Fibroblast of skin of left biceps (primary cell): ENCODE data around the gene BAG5.

ENCODE experiments used
- DNase-seq, 2 experiments: peaks; one replicate each; pipeline ENCODE4 v3.0.0-alpha.2; 2013; ENCODE audit warnings: low read depth in 2 of 2

BAG5 gene

GRCh38 chr14:103509864-103510723, 52.4 kb downstream of the BAG5 start:
- DNase-seq: no peak

DNA sequence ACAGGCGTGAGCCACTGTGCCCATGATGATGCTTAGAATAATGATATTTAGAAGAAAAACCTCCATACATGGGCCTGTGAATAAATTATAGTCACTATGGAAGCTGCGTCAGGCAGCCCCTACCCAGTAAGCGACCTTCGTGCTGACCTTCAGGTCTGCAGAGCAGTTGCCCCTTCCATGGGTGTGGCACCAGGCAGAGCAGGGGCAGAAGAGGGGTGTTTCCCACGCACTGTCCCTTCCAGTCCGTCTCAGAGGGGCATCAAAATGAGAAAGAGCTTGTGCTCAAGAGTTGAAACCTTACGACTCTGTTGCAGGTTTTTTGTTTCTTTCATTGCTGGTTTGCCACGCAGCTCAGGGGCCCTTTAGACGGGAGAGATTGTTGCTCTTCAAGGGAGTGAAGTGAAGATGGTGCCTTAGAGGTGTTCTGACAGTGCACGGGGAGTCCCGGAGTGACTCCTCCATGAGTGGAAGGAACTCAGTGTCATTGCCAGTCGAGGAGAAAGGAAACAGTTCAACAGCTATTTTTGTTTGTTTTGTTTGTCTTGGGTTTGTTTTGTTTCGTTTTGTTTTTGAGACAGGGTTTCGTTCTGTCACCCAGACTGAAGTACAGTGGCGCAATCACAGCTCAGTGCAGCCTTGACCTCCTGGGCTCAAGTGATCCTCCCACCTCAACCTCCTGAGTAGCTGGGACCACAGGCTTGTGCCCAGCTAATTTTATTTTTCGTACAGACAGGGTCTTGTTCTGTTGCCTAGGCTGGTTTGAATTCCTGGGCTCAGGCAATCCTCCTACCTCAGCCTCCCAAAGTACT, 53.7 kb downstream of the BAG5 start:
- DNase-seq: no peak

DNA sequence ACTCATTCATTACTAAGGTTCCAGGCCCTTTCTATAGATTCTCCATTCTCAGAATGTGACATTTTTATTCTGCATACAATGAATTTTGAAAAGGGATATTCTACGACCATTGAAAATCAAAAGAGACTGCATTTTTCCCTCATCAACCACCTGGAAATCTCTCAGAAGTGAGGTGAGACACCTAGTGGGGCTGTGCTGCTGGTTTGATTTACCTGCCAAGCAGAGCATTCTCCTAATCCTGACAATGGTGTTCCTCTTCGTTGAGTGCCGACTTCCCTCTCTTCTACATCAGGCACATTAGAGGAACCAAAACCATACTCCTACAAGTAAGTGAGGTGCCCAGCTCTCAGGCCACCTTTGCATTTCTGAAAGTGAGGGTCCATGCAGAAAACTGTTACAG, 54.7 kb downstream of the BAG5 start:
- no peak for DNase-seq
